ENCODE results near the gene GLT6D1.

DNA sequence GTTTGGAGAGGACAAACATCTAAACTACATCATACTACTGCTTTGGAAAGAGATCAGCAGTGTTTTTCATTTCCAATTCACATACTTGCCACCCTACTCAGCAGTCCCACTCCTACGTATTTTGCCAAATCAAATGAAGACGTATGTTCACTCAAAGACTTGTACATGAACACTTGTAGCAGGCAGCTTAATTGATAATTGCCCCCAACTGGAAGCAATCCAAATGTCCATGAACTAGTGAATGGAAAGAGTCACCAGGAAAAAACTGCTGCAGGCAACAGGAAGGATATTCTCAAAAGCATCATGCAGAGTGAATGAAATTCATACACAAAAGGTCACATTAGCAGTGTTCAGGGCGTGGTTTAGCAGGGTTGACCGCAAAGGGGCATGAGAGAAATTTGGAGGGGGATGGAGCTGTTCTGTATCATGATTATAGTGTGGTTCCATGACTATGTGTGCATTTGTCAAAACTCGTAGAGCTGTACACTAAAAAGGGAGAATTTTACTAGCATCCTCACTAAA, 39.0 kb downstream of the GLT6D1 start:
- TF ChIP-seq, protein P1, sequence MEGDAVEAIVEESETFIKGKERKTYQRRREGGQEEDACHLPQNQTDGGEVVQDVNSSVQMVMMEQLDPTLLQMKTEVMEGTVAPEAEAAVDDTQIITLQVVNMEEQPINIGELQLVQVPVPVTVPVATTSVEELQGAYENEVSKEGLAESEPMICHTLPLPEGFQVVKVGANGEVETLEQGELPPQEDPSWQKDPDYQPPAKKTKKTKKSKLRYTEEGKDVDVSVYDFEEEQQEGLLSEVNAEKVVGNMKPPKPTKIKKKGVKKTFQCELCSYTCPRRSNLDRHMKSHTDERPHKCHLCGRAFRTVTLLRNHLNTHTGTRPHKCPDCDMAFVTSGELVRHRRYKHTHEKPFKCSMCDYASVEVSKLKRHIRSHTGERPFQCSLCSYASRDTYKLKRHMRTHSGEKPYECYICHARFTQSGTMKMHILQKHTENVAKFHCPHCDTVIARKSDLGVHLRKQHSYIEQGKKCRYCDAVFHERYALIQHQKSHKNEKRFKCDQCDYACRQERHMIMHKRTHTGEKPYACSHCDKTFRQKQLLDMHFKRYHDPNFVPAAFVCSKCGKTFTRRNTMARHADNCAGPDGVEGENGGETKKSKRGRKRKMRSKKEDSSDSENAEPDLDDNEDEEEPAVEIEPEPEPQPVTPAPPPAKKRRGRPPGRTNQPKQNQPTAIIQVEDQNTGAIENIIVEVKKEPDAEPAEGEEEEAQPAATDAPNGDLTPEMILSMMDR (IDR thresholded peaks at IDR 0.05): no peak
- no peak for TF ChIP-seq EZH2 (IDR thresholded peaks at IDR 0.05; ENCODE audit: borderline replicate concordance, insufficient read depth, low read depth, low read length, poor library complexity, severe bottlenecking)
